ENCODE results near the gene MATCAP1.

The MATCAP1 gene

DNA sequence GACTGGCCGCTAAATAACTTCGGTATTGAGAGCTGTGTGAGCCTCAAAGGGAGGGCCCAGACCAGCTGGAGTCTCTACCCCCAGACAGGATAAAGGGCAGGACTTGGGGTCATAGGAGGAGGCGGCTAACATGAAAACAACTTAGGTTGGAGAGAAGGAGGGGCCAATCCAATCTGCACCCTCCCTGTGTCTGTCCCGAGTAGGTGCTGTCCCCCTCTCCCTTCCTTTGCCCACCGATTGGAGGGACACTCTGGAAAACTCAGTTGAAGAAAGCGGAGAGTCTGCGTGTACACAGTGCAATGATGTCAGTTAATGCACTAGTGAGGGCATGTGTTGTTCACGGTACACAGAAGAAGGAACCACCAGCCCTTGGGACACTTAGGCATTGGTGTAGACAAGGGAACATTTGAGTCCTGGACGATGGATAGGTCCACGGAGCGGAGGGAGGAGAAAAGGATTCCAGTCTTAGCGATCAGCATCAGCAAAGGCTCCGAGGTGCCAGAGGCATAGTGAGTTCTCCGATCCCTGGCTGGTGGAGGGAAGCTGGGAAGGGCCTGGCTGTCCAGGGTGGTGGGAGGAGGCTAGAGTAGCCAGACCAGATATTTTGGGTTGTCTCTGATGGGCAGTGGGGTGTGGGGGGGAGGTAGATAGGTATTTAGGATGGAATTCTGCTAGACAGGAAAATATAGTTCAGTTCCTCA lies 12.7 kb downstream of the MATCAP1 start:
- DNase-seq = no peak

DNA sequence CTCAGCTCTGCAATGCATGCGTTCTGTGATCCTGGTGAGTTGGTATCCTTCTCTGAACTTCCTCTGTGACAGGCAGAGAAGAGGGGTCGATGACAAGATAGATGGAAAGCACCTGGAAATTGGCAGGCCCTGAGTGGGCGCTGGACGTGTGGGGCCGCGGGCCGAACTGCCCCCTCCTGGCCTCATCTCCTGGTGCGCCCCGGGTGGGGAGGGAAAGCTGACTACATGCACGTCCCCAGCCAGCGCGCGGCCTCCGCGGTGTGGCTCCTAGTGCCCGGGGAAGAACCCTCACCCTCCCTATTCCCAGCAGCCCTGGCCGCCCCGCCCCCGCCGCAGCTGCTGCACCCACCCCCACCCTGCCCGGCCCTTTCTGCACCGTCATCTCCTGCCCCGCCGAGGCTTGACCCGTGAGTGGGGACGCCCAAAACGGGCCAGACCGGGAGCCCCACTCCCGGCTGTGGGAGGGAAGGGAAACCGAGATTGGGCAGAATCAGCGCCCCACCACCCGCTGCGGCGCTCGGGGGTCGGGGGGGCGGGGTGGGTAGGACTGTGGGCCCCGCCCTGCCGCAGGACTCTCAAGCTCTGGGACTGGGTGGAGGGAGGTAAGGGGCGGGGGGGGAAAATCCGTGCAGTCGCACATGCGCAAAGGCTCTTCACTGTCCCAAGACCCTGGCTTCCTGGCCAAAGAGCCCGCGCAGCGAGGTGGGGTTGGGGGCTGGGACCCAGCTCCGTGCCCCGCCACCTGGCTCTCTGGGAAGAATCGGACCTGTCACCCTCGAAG lies 13.4 kb downstream of the MATCAP1 start, which contains the start of gene NOL3:
TSS of gene NOL3 (plus strand) at position 371 of the 781 bp plus-strand sequence.
- peak; percentile 82 for DNase-seq

DNA sequence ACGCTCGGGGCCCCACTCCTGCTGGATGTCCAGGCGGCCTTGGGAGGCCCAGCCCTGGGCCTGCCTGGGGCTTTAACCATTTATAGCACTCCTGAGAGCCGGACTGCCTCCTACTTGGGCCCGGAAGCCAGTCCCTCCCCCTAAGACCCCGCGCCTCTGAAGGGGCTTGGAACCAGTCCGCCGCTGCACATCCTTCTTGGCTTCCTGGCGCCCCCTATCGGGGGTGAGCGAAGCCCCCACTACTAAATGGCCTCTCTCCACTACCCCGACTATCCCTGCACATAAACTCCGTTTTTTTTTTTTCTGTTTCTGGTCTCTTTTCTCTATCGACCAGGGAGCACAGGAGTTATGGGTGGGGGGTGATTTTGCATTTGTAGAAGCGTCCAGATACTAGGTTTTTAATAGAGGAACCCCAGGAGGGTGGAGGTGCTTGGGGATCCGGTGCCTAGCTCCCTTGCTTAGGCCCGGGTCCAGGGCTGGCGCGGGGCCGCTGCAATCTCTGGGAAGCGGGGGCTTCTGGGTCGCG lies 14.1 kb downstream of the MATCAP1 start:
- DNase-seq = no peak

DNA sequence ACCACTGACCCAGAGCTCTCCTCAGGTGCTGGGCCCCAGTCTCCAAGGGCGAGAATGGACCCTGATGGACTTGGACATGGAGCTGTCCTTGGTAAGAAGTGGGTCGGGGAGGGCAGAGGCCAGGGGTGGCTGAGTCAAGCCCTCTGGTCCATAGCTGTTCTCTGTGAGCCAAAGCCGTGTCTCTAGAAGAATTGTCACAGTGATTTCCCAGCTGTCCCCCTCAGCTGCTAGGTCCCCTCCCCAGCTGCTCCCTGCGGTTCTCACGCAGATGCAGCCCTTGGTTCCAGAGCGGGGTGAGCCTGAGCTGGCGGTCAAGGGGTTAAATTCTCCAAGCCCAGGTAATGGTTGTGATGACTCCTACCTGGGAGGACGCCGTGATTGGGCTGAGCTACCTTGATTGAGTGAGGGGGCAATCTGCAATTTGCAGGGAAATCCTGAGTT lies 14.7 kb downstream of the MATCAP1 start:
- DNase-seq = no peak

DNA sequence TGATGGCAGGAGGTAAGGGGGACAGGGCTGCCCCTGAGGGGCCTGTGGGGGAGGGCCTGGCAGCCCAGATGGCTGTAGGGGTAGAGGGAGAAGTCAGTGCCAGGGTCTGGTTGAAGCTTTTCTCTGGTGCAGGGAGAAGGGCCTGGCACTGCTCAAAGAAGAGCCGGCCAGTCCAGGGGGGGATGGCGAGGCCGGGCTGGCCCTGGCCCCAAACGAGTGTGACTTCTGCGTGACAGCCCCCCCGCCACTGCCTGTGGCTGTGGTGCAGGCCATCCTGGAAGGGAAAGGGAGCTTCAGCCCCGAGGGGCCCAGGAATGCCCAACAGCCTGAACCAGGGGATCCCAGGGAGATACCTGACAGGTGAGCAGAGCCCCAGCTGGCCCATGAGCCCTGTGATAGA lies 16.2 kb downstream of the MATCAP1 start:
- DNase-seq = no peak

DNA sequence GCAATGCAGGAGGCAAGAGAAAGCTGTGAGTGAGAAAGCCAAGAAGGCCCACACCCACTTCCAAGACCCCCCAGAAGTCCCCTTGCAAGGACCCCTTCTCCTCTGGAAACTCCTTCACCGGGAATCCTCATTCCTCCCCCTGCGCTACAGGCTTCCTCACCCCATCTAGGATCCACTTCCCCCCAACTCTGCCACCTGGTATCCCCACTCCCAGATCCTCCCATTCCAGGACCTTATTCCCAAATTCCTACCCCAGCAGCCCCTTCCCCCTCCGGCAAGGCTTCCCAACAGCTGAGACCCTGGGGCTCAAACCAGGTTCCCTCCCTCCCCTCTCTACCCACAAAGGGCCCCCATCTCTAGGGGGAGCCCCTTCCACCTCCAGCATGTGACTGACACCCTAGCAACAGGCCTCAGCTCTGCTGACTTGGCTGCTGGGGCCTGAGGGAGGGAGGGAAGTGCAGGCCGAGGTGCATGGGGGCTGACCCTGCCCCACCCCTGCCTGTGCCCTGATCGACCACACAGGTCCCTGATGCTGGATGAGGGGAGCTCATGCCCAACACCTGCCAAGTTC lies 17.1 kb downstream of the MATCAP1 start:
- DNase-seq = no peak

DNA sequence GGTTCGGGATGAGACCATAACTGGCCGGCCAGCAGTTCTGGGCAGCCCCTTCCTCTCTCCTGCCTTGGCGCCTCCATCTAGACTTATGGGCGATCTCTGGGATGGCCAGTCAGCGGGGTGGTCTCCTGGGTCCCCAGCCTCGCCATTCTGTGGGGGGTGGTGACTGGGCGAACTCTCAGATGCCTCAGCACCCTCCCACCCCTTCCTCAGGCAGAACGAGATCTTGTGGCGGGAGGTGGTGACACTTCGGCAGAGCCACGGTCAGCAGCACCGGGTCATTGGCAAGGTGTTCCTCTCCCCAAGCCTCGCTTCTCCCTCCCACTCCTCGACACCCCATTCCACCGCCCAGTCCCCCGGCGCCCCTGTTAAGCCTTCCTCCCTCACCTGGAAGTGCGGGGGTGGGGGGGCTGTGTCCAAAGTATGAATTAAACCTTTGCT lies 17.6 kb downstream of the MATCAP1 start:
- DNase-seq = no peak

DNA sequence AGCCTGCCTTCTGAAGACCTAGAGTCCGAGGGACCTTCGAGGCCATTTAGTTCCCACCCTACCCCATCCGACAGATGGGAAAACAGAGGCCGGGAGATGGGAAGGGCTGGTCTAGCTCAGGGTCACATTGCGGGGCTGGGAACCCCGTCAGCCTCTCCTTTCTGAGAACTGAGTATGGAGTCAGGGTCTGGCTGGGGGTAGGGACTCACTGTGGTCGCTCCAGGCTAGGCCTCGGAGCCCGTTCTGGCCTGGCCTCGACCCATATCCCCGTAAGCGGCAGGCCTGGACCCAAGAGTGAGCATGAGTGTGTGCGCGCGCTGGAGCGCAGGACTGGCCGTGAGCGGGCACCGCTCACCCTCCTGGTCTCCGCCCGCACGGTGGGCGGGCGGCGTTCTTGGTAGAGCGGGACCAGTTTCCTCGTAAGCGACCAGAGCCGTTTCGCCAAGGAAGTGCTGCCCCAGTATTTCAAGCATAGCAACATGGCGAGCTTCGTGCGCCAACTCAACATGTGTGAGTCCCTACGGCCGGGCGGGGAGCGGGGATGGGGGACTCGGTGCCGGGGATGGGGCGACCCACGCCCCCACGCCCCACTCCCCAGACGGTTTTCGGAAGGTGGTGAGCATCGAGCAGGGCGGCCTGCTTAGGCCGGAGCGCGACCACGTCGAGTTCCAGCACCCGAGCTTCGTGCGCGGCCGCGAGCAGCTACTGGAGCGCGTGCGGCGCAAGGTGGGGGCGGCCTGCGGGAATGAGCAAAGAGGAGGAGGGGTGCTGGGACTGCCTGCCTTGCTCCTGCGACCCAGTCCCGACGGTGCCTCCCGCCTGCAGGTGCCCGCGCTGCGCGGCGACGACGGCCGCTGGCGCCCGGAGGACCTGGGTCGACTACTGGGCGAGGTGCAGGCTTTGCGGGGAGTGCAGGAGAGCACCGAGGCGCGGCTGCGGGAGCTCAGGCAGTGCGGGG lies 18.4 kb downstream of the MATCAP1 start:
- DNase-seq = no peak

DNA sequence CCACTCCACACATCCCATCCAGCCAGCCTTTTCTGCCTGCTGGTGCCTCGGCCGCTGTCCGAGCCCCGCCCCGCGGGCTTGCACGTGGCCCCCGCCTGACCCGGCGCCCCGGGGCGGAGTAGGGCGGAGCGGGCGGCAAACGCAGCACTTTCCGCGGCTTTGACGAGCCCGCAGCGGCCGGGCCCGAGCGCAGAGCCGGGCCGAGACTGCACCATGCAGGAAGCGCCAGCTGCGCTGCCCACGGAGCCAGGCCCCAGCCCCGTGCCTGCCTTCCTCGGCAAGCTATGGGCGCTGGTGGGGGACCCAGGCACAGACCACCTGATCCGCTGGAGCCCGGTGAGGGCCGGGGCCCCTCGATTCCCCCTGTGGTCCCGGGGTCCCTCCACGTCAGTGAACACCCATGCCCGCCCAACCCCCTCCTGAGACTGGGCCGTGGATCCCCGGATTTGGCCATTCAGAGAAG lies 19.1 kb downstream of the MATCAP1 start, which contains the start of gene HSF4:
TSS of gene HSF4 (plus strand) at position 147 of the 463 bp plus-strand sequence. CDS start at position 214, 67 bp downstream.
- no peak for DNase-seq

DNA sequence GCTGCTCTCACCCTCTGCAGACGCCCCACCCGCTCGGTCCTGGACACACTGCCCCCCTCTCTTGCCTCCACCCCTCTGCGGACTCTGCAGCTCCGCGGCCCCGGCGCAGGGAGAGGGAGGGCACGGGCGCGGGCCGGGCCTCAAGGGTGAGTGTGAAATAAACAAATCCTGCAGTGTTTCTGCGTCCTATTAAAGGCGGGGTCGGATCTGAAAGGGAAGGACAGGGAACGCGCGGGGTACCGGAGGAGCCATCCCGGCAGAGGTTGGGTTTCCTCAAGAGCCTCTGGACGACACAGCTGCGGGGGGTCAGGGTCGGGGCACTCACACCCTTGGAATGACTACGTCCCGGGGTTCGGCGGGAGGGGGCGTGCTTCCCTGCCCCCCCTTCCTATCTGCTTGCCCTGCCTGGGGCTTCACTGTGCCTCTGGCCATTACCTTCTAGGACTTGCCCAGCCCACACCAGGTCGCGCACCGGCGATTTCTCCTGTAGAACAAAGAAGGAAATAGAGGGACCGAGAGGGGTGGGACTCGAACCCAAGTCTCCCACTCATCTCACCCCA lies 19.7 kb downstream of the MATCAP1 start:
- no peak for DNase-seq

DNA sequence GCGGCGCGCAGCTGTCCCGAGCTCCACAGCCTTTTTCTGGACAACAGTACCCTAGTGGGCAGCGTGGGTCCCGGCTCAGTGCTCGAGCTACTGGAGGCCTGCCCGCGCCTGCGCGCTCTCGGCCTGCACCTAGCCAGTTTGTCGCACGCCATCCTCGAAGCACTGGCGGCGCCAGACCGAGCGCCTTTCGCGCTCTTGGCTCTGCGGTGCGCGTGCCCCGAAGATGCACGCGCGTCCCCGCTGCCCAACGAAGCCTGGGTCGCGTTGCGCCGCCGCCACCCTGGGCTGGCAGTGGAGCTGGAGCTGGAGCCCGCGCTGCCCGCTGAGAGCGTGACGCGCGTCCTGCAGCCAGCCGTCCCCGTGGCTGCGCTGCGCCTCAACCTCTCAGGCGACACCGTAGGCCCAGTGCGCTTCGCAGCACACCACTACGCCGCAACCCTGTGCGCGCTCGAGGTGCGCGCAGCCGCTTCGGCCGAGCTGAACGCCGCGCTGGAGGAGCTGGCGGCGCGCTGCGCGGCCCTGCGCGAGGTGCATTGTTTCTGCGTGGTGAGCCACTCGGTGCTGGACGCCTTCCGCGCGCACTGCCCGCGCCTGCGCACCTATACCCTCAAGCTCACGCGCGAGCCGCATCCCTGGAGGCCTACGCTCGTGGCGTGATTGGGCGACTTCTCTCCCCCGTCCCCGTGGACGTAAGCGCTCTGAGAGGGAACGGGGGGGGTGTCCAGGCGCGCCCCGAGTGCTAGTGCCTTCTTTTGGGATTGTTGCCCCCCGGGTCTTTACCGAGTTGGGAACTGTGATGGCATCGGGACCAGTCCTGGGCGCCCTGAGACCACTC lies 20.4 kb downstream of the MATCAP1 start:
- no peak for DNase-seq

DNA sequence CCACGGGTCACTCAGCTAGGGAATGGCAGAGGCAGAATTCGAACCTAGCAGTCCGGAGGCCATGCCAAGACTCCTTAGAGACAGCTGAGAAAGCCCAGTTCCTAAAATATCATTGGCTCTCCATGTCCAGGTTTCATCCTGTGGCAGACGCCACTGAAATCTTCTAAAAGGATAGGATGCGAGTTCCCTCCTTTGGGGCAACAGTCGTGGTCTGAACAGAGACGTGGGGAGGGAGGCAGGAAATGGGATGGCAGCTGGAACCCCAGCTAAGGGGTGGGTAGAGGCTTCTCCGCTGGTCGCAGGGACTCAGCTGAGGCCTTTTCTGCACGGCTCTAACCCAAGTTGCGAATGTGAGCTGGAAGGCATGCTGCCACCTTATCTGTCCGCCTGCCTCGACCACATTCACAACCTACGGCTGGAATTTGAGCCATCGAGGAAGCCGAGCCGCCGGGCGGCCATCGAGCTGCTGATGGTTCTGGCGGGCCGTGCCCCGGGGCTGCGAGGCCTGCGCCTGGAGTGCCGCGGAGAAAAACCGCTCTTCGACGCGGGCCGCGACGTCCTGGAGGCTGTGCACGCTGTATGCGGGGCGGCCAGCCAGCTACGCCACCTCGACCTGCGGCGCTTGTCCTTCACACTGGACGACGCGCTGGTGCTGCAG lies 21.1 kb downstream of the MATCAP1 start:
- DNase-seq = no peak

DNA sequence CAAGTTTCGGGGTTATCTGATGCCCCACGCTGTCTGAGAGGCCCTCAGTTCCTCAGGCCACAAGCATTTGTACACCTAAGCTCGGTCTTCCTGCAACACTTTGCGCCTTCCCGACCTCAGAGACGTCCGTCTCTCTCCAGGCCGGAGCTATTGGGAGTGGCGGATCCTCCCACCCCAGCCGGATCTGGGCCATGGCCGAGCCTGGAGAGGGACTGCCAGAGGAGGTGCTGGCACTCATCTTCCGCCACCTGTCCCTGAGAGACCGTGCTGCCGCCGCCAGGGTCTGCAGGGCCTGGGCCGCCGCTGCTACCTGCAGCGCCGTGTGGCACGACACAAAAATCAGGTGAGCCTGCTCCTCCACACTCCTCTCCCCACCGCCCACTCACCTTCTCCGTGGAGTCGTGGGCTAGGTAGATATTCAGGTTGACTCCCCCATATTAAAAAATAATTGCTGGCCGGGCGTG lies 22.1 kb downstream of the MATCAP1 start:
- DNase-seq = no peak

DNA sequence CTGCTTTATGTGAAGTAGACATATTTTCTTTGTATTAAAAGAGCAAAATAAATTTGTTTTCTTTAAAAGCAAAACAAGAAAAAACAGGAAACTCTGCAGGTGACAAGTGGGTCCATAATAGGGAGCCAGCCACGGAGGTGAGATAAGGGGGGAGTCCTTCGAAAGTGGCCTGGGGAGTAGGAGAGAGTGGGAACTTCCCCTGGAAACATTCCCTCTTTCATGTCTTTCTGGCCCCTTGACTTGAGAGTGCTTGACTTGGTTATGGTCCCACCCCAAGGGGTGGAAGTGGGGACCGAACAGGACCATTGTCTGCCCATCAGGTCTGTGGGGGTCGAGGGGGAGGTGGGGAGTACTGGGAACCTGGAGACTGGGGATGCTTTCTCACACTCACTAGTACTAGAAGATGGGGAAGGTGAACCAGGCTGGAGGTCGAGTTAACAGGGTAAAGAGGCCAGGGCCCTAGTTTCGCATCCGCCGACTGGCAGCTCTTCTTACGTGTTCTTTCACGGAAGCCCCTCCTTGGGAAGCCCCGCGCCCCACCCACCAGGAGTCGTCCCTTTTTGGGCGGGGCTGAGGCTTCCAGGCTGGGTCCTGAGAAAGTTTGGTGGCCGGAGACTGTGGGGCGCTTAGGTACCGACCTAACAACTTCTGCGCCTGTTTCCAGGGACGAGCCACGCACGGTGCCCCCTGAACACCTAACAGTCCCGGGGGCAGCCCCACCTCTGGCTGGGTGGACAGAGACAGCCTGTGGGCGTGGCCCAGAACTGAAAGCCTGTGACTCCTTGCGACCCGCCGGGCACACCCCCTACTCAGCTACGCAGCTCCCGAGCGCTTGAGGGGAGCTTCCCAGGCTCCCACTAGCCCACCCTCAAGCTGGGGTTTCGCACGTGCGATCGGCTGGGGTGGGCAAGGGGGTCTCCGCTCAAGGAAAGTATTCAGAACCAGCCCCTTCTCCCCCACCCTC lies 24.8 kb downstream of the MATCAP1 start:
- no peak for DNase-seq

DNA sequence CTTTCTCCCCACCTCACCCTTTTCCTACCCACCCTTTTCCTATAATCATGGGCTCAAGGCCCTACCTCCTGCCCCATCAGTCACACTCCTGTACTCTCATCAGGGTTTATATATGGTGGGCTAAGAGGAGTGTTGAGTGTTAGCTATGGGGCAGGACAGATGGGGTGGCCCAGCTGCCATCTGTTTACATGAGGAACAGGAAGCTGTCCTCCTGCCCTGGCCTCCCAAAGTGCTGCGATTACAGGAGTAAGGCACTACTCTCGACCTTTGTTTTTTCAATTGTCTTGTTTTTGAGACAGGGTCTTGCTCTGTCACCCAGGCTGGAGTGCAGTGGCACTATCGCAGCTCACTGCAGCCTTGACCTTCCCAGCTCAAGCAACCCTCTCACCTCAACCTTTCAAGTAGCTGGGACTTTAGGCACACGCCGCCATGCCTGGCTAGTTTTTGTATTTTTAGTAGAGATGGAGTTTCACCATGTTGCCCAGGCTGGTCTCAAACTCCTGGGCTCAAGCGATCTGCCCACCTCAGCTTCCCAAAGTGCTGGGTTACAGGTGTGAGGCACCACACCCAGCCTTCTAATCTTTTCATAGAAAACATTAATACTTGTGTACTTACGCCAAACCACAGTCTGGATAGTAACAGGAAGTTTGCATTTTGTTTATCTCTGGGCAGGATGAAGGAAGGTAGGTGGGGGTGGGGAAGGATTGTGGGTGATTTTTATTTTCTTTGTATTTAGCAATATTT lies 25.7 kb downstream of the MATCAP1 start:
- DNase-seq = no peak

DNA sequence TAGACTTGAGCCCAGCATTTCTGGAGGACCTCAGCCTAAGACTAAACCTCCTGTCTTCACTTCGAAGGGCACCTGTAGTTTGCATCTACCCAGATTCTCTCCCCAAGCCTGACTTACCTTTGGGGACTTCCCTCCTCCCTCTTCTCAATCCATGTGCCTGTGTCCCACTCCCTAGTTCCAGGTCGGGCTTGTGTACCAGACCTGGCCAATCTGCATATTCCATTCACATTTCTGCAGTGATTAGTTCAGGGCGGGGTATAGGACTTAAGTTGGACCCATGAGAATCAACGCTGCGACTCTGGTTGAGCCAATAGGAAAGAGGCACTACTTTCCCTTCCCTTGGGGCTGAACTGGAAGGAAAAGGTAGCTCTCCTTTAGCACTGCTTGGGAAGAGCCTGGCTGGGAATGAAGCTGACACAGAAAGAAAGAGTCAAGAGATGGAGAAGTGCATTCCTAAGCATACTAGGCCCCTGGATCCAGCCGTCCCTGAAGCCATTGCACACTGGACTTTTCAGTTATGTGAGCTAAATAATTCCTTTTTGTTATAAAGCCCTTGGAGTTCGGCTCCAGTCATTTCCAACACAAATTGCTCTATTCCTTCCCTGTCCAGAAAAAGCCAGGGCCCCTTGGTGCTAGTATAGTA lies 26.5 kb downstream of the MATCAP1 start:
- no peak for DNase-seq

DNA sequence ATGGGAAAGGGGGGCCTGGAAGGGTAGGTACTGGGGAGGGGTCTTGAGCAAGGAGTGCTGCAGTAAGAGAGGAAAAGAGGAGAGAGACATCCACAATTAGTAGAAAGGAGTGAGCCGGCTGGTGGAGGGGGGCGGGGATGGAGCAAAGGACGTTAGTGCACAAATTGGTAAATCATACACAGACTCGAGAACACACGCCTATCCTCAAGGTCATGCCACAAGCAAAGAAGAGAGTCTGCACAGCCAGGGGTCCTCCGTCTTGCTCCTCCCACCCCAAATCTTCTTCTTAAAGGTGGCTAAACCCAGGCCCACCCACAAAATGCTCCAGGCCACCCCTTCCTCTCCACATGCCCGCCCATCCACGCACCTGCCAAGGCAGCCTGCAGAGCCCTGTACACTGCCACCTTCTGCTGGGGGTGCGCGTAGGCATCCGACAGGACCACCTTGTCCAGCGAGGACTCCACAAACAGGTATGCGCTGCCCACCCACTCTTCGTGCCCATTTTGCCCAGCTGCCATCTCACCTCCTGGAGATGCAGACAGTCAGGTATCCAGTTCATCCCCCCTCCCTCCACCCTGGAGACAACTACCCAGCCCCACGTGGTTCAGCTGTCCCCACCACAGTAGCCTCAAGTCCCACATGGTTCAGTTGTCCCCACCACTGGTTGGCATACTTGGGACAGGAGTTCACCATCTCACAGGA lies 27.5 kb downstream of the MATCAP1 start:
- DNase-seq = no peak
